Measurements from ENCODE around the gene CCND3. TPM values are rescaled to one million over a fixed set of nuclear protein-coding genes. Genes with fewer than 3 reads are reported as not detected.

Gene CCND3
- total and polyA plus RNA-seq, 11 donors = 33.9 to 116 (median 47.1) TPM

DNA sequence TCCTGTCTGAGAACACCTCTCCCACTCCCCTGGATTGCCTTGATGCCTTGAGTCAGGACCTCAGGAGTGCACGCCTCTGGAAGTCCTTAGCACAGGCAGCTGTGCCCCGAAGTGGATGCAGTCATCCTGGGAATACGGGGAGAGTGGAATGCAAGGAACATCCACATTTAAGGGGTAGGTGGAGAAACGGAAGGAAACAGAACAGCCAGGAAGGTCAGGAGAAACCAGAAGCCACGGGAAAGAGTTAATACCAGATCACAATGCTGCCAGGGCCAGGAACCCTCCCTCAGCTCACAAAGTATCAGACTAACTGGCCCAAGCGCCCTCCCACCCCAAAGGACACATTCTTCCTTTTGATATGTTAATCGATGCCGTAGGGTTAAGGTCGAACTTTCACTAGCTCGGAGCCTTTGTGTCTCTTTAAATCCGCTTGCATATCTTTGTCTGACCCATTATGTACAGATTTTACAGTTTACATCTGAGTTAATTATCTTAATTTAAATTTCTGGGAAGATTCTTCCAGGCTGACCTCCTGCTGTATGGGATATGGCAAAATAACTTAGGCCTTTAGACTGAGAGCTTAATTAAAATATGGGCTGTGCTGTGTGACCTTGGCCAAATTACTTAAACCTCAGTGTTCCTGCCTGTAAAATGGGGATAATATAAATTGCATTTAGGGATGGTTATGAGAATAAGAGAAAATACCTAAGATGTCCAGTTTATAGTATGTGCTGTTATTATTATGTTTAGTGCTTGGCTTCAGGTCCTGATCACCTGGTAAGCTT lies 24.0 kb upstream of the CCND3 start:
- intact Hi-C loops (cut with DNase I) = loop anchor here in 1 of 10 donors (10.0 kb wide), 1 partner anchor 49 kb away; no protein-coding TSS in a partner anchor
- H3K4me1 ChIP-seq = peaks cover 0 to 33% (median 5%) of the 10 kb centered on the region in 12 donors
- TF ChIP-seq, protein P1, sequence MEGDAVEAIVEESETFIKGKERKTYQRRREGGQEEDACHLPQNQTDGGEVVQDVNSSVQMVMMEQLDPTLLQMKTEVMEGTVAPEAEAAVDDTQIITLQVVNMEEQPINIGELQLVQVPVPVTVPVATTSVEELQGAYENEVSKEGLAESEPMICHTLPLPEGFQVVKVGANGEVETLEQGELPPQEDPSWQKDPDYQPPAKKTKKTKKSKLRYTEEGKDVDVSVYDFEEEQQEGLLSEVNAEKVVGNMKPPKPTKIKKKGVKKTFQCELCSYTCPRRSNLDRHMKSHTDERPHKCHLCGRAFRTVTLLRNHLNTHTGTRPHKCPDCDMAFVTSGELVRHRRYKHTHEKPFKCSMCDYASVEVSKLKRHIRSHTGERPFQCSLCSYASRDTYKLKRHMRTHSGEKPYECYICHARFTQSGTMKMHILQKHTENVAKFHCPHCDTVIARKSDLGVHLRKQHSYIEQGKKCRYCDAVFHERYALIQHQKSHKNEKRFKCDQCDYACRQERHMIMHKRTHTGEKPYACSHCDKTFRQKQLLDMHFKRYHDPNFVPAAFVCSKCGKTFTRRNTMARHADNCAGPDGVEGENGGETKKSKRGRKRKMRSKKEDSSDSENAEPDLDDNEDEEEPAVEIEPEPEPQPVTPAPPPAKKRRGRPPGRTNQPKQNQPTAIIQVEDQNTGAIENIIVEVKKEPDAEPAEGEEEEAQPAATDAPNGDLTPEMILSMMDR (IDR thresholded peaks at IDR 0.05) = no peak
- TF ChIP-seq POLR2A (IDR thresholded peaks at IDR 0.05) = no peak
- no peaks in the 10 kb centered on the region for H3K27me3 ChIP-seq
- H3K27ac ChIP-seq = no peak overlapping the region
- no peaks in the 10 kb centered on the region for H3K9me3 ChIP-seq
- DNase-seq = no peak
- WGBS, 4 donors = 53 to 69% (median 60%) methylated on average over 11 of the region's 11 CpGs
- H3K4me3 ChIP-seq = no peak overlapping the region
- H3K36me3 ChIP-seq = no peaks in the 10 kb centered on the region
- no peak for ATAC-seq

DNA sequence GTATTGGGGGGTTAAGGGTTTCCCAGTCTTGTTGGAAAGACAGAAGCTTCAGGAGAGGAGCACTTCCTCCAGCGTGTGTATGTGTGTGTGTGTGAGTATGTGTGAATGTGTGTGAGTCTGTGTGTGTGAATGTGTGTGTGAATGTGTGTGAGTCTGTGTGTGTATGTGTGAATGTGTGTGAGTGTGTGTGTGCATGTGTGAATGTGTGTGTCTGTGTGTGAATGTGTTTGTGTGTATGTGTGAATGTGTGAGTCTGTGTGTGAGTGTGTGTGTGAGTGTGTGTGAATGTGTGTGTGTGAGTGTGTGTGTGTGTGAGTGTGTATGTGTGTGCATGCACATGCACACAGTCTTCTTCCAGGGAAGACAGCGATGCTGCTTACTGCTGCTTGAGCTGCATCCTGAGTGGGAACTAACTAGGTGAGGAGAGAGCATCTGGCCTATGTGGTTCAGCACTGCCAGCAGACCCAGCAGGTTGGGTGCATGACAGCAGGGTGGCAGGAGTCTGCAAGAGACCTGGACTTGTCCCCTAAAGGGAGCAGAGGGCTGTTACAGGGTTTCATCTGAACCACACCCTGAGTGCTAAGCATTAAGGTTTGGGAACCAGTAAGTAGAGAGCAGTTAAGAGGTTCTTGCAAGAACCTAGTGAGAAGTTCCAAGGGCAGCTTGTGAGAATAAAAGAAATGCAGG lies 22.7 kb upstream of the CCND3 start:
- Histone ChIP-seq H3K9me3 (no peaks in the 10 kb centered on the region), H3K27me3 (no peaks in the 10 kb centered on the region), H3K4me3 (no peak overlapping the region), H3K36me3 (no peaks in the 10 kb centered on the region), H3K27ac (no peak overlapping the region), H3K4me1 (peaks cover 0 to 26% (median 0%) of the 10 kb centered on the region in 12 donors)
- WGBS, 4 donors = 73 to 96% (median 86%) methylated on average over 2 of the region's 2 CpGs
- ATAC-seq = no peak
- TF ChIP-seq, protein P1 (IDR thresholded peaks at IDR 0.05) = no peak
- no peak for TF ChIP-seq POLR2A (IDR thresholded peaks at IDR 0.05)
- intact Hi-C loops (cut with DNase I) = loop anchor here in 1 of 10 donors (10.0 kb wide), 1 partner anchor 50 kb away; no protein-coding TSS in a partner anchor
- no peak for DNase-seq

DNA sequence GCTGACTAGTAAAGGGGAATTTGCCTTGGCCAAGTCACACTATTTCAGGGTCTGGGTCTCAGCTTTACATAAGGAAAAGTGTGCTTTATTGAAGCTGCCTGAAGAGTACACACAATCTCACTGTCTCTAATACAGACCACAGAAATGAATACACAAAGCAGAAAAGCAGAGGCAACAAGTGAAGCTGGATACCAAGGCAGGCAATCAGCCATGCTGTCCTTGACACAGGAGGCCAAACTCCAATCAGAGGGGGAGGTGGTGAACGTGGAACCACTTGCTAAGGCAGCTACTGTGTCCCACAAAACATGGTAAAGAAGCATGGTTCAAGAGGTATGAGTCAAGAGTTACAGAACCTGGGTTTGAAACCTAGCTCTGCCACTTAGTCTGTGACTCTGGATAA lies 21.8 kb upstream of the CCND3 start:
- no peaks in the 10 kb centered on the region for H3K27me3 ChIP-seq
- H3K27ac ChIP-seq = no peak overlapping the region
- 36 to 67% (median 54%) methylated on average over 1 of the region's 1 CpG for WGBS, 4 donors
- no peaks in the 10 kb centered on the region for H3K9me3 ChIP-seq
- TF ChIP-seq, protein P1 (IDR thresholded peaks at IDR 0.05) = no peak
- no peak for TF ChIP-seq POLR2A (IDR thresholded peaks at IDR 0.05)
- H3K4me3 ChIP-seq = no peak overlapping the region
- H3K36me3 ChIP-seq = no peaks in the 10 kb centered on the region
- intact Hi-C loops (cut with DNase I) = loop anchor here in 1 of 10 donors (10.0 kb wide), 1 partner anchor 51 kb away; no protein-coding TSS in a partner anchor
- DNase-seq (no peak), ATAC-seq (no peak)
- peaks cover 0 to 26% (median 0%) of the 10 kb centered on the region in 12 donors for H3K4me1 ChIP-seq

DNA sequence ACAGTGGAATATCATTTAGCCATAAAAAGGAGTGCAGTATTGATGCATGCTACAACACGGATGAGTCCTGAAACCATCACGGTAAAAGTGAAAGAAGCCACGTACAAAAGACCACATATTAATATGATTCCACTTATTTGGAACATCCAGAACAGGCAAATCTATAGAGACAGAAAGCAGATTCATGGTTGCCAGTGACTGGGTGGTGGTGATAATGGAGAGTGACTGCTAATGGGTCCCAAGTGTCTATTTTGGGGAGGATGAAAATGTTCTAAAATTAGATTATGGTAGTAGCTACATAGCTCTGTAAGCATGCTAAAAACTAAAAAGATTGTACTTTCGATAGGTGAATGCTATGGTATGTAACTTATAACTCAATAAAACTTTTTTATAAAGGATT lies 18.4 kb upstream of the CCND3 start:
- H3K27me3 ChIP-seq = no peaks in the 10 kb centered on the region
- H3K9me3 ChIP-seq = no peaks in the 10 kb centered on the region
- no peaks in the 10 kb centered on the region for H3K36me3 ChIP-seq
- DNase-seq = no peak
- H3K27ac ChIP-seq = no peak overlapping the region
- intact Hi-C loops (cut with DNase I) = loop anchor here in 1 of 10 donors (10.0 kb wide), 1 partner anchor 55 kb away; no protein-coding TSS in a partner anchor
- 88 to 96% (median 93%) methylated on average over 4 of the region's 4 CpGs for WGBS, 4 donors
- no peak for TF ChIP-seq POLR2A (IDR thresholded peaks at IDR 0.05)
- TF ChIP-seq, protein P1 (IDR thresholded peaks at IDR 0.05) = no peak
- no peak for ATAC-seq
- no peak overlapping the region for H3K4me3 ChIP-seq
- peaks cover 0 to 11% (median 0%) of the 10 kb centered on the region in 12 donors for H3K4me1 ChIP-seq
